Measurements from ENCODE around the gene DSP. TPM values are rescaled to one million over a fixed set of nuclear protein-coding genes. Genes with fewer than 3 reads are reported as not detected.

The DSP gene
- total RNA-seq, 1 donor from 2014 or later: 21.4 TPM

DNA sequence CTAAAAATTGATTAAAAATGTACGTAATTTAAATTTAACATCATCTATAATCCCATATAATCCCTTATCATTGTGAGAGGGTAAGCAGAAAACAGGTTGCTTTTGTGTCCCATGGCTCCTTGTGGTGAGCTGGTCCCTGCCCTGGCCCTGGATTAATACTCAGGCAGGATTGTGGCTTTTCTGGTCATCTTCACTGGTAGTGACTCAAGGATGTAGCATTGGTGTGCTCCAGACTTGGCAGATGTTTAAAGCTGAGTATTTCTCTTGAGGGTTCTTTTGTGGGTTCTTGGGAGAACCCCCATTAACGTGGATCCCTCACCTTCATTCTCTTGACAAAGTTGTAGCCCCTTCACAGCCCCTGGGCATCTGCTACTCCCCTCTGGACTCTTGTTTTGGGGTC lies 87.8 kb downstream of the DSP start:
- intact Hi-C loops (cut with DNase I): no loop called here
- H3K4me1 ChIP-seq: no peaks in the 10 kb centered on the region
- no peak for DNase-seq
- no peaks in the 10 kb centered on the region for H3K9me3 ChIP-seq
- ATAC-seq: no peak
- H3K27me3 ChIP-seq: no peaks in the 10 kb centered on the region
- no peak overlapping the region for H3K4me3 ChIP-seq
- H3K27ac ChIP-seq: no peak overlapping the region
- TF ChIP-seq CTCF (IDR thresholded peaks at IDR 0.05): no peak
- no peaks in the 10 kb centered on the region for H3K36me3 ChIP-seq

DNA sequence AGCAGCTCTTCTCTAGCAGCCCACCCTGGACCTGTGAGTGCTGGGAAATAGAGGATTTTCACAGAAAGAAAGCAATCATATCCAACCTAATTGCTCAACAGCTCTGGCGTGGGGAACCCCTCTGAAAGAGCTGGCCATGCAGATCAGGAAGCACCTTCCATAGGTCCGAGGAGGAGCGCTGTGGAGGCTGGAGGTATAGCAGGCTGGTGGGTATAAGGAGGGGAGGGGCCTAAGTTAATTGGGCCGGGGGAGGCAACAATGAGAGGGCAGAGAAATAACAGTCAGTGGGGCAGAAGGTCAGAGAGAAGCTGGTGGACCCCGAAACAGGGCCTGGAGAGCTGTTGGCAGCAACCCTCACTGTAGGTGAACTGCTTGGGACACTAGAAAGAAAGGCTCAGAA lies 89.3 kb downstream of the DSP start:
- H3K36me3 ChIP-seq: no peaks in the 10 kb centered on the region
- H3K27ac ChIP-seq: no peak overlapping the region
- no peaks in the 10 kb centered on the region for H3K4me1 ChIP-seq
- no peak overlapping the region for H3K4me3 ChIP-seq
- H3K27me3 ChIP-seq: no peaks in the 10 kb centered on the region
- TF ChIP-seq CTCF (IDR thresholded peaks at IDR 0.05): no peak
- no peak for DNase-seq
- ATAC-seq: no peak
- no peaks in the 10 kb centered on the region for H3K9me3 ChIP-seq
- intact Hi-C loops (cut with DNase I): no loop called here

DNA sequence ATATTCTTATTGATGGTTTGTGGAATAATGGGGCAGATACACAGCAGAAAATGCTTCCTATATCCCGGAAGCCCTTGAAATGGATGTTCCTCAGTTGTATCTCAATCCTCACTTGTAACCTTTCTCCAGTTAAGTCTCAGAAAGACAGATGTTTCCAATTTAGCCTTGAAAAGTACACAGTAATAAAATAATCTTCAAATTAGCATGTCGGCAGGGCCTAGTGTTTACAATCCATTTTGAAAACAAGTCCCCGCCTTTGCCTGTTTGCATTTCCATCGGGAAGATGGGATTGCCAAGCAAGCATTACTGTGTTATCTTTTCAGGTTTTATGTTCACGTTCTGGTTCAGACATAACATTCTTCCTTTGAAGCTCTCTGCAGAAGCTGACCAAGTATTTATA lies 90.0 kb downstream of the DSP start:
- Histone ChIP-seq H3K27me3 (no peaks in the 10 kb centered on the region), H3K4me3 (no peak overlapping the region), H3K4me1 (no peaks in the 10 kb centered on the region), H3K9me3 (no peaks in the 10 kb centered on the region), H3K27ac (no peak overlapping the region), H3K36me3 (no peaks in the 10 kb centered on the region)
- no peak for TF ChIP-seq CTCF (IDR thresholded peaks at IDR 0.05)
- DNase-seq: no peak
- intact Hi-C loops (cut with DNase I): no loop called here
- ATAC-seq: no peak

DNA sequence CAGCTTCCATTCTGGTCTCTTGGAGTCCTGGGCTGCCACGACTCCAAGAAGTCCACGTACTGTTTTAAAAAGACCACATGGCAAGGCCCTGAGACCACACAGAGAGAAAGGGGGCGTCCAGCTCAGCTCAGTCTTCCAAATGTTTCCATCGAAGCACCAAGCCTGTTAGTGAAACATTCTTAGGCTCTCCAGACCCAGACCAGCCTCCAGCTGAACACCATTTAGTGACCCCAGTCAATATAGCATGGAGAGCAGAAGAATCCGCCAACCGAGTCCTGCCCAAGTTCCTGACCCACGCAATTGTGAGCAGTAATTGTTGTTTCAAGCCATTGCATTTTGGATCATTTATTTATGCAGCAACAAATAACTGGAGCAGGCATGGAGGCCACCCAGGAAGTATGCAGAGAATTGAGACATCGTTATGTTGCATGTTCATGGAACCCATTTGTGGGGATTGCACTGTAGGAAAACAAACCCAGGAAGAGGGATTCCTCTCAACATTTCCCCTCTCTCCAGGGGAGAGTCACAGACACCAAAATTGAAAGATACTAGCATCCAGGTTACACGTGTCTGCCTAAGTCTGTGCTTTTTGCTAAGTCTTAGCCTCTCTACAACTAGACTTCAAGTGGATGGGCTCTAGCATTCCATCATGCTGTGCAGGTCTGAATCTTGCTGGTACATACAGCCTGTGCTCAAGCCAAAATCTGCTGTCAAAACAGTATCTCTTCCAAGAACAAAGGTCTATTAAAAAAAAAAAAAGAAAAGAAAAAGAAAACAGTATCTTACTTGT lies 91.2 kb downstream of the DSP start:
- intact Hi-C loops (cut with DNase I): no loop called here
- no peak overlapping the region for H3K4me3 ChIP-seq
- no peak for TF ChIP-seq CTCF (IDR thresholded peaks at IDR 0.05)
- DNase-seq (no peak), ATAC-seq (no peak)
- H3K27me3 ChIP-seq: no peaks in the 10 kb centered on the region
- H3K36me3 ChIP-seq: no peaks in the 10 kb centered on the region
- no peaks in the 10 kb centered on the region for H3K9me3 ChIP-seq
- H3K27ac ChIP-seq: no peak overlapping the region
- H3K4me1 ChIP-seq: no peaks in the 10 kb centered on the region

GRCh38 chr6:7633361-7633760 lies 91.9 kb downstream of the DSP start:
- H3K9me3 ChIP-seq: no peaks in the 10 kb centered on the region
- no peaks in the 10 kb centered on the region for H3K4me1 ChIP-seq
- no peak overlapping the region for H3K4me3 ChIP-seq
- no peaks in the 10 kb centered on the region for H3K27me3 ChIP-seq
- DNase-seq: no peak
- no peak for TF ChIP-seq CTCF (IDR thresholded peaks at IDR 0.05)
- no peak overlapping the region for H3K27ac ChIP-seq
- H3K36me3 ChIP-seq: no peaks in the 10 kb centered on the region
- no peak for ATAC-seq
- intact Hi-C loops (cut with DNase I): no loop called here

- H3K27me3 ChIP-seq: no peaks in the 10 kb centered on the region
- H3K4me3 ChIP-seq: no peak overlapping the region
- H3K27ac ChIP-seq: no peak overlapping the region
- H3K36me3 ChIP-seq: no peaks in the 10 kb centered on the region
- ATAC-seq (no peak), DNase-seq (no peak)
- no peaks in the 10 kb centered on the region for H3K9me3 ChIP-seq
- no peaks in the 10 kb centered on the region for H3K4me1 ChIP-seq
- no peak for TF ChIP-seq CTCF (IDR thresholded peaks at IDR 0.05)
- intact Hi-C loops (cut with DNase I): no loop called here
Observed at GRCh38 chr6:7636151-7636550, 94.7 kb downstream of the DSP start.
